ENCODE results near the gene ZDHHC20. TPM values are rescaled to one million over a fixed set of nuclear protein-coding genes. Genes with fewer than 3 reads are reported as not detected.

Gene ZDHHC20
- total RNA-seq, 1 donor from 2014 or later, result 49.6 TPM

GRCh38 chr13:21371011-21371410, 88.1 kb downstream of the ZDHHC20 start:
- no peaks in the 10 kb centered on the region for H3K27me3 ChIP-seq (ENCODE audit: control insufficient read depth, insufficient read depth, low read length)
- H3K4me3 ChIP-seq (ENCODE audit: low read depth, low read length), result no peak overlapping the region
- no peaks in the 10 kb centered on the region for H3K36me3 ChIP-seq (ENCODE audit: control insufficient read depth, insufficient read depth, low read length)
- no peak for DNase-seq (ENCODE audit: low read depth)
- TF ChIP-seq CTCF (IDR thresholded peaks at IDR 0.05; ENCODE audit: insufficient read depth, low read length, poor library complexity, severe bottlenecking), result no peak

GRCh38 chr13:21365574-21365973, 93.5 kb downstream of the ZDHHC20 start:
- Histone ChIP-seq H3K4me3 (ENCODE audit: low read depth, low read length) (no peak overlapping the region), H3K27me3 (ENCODE audit: control insufficient read depth, insufficient read depth, low read length) (no peaks in the 10 kb centered on the region), H3K36me3 (ENCODE audit: control insufficient read depth, insufficient read depth, low read length) (no peaks in the 10 kb centered on the region)
- no peak for TF ChIP-seq CTCF (IDR thresholded peaks at IDR 0.05; ENCODE audit: insufficient read depth, low read length, poor library complexity, severe bottlenecking)
- no peak for DNase-seq (ENCODE audit: low read depth)

GRCh38 chr13:21364916-21365315, 94.2 kb downstream of the ZDHHC20 start:
- no peak for TF ChIP-seq CTCF (IDR thresholded peaks at IDR 0.05; ENCODE audit: insufficient read depth, low read length, poor library complexity, severe bottlenecking)
- Histone ChIP-seq H3K27me3 (ENCODE audit: control insufficient read depth, insufficient read depth, low read length) (no peaks in the 10 kb centered on the region), H3K4me3 (ENCODE audit: low read depth, low read length) (no peak overlapping the region), H3K36me3 (ENCODE audit: control insufficient read depth, insufficient read depth, low read length) (no peaks in the 10 kb centered on the region)
- DNase-seq (ENCODE audit: low read depth), result no peak

GRCh38 chr13:21364357-21364756, 94.7 kb downstream of the ZDHHC20 start:
- Histone ChIP-seq H3K27me3 (ENCODE audit: control insufficient read depth, insufficient read depth, low read length) (no peaks in the 10 kb centered on the region), H3K36me3 (ENCODE audit: control insufficient read depth, insufficient read depth, low read length) (no peaks in the 10 kb centered on the region), H3K4me3 (ENCODE audit: low read depth, low read length) (no peak overlapping the region)
- no peak for DNase-seq (ENCODE audit: low read depth)
- TF ChIP-seq CTCF (IDR thresholded peaks at IDR 0.05; ENCODE audit: insufficient read depth, low read length, poor library complexity, severe bottlenecking), result no peak

GRCh38 chr13:21362741-21363140, 96.4 kb downstream of the ZDHHC20 start:
- Histone ChIP-seq H3K36me3 (ENCODE audit: control insufficient read depth, insufficient read depth, low read length) (no peaks in the 10 kb centered on the region), H3K27me3 (ENCODE audit: control insufficient read depth, insufficient read depth, low read length) (no peaks in the 10 kb centered on the region), H3K4me3 (ENCODE audit: low read depth, low read length) (no peak overlapping the region)
- TF ChIP-seq CTCF (IDR thresholded peaks at IDR 0.05; ENCODE audit: insufficient read depth, low read length, poor library complexity, severe bottlenecking), result no peak
- no peak for DNase-seq (ENCODE audit: low read depth)

- no peak for DNase-seq (ENCODE audit: low read depth)
- no peaks in the 10 kb centered on the region for H3K36me3 ChIP-seq (ENCODE audit: control insufficient read depth, insufficient read depth, low read length)
- H3K4me3 ChIP-seq (ENCODE audit: low read depth, low read length), result no peak overlapping the region
- no peak for TF ChIP-seq CTCF (IDR thresholded peaks at IDR 0.05; ENCODE audit: insufficient read depth, low read length, poor library complexity, severe bottlenecking)
- H3K27me3 ChIP-seq (ENCODE audit: control insufficient read depth, insufficient read depth, low read length), result no peaks in the 10 kb centered on the region
These were observed 97.4 kb downstream of the ZDHHC20 start for GRCh38 chr13:21361706-21362105.

Data from kidney epithelial cell (primary cell).